GM19240 (cell line): ENCODE measurements around the gene HEATR3.

Experiments used
- DNase-seq: peaks from one replicate; pipeline ENCODE4 v3.0.0; 2011; ENCODE audit warnings: low spot score; ENCODE audit not compliant: insufficient read length

Gene HEATR3

GRCh38 chr16:50058091-50058771 is 7.5 kb upstream of the HEATR3 start:
- DNase-seq, result no peak

GRCh38 chr16:50059111-50059510 is 6.7 kb upstream of the HEATR3 start:
- DNase-seq, result no peak

GRCh38 chr16:50059669-50060068 is 6.1 kb upstream of the HEATR3 start:
- DNase-seq, result no peak

GRCh38 chr16:50061326-50061725 is 4.4 kb upstream of the HEATR3 start:
- no peak for DNase-seq

- no peak for DNase-seq
Measured at GRCh38 chr16:50065241-50065623, 538 bp upstream of the HEATR3 start.

- no peak for DNase-seq
Measured at GRCh38 chr16:50066482-50067289, 916 bp downstream of the HEATR3 start.

- DNase-seq, result no peak
Measured at GRCh38 chr16:50067290-50067853, 1.6 kb downstream of the HEATR3 start.

- no peak for DNase-seq
Measured at GRCh38 chr16:50068550-50068949, 2.8 kb downstream of the HEATR3 start.

- DNase-seq, result no peak
Measured at GRCh38 chr16:50069060-50069459, 3.3 kb downstream of the HEATR3 start.

GRCh38 chr16:50071075-50071671 is 5.4 kb downstream of the HEATR3 start:
- DNase-seq, result no peak

- no peak for DNase-seq
Measured at GRCh38 chr16:50072730-50073129, 7.0 kb downstream of the HEATR3 start.

- no peak for DNase-seq
Measured at GRCh38 chr16:50079397-50080140, 13.8 kb downstream of the HEATR3 start.

- no peak for DNase-seq
Measured at GRCh38 chr16:50081428-50082018, 15.8 kb downstream of the HEATR3 start.

- no peak for DNase-seq
Measured at GRCh38 chr16:50083996-50084395, 18.2 kb downstream of the HEATR3 start.

GRCh38 chr16:50086176-50086575 is 20.4 kb downstream of the HEATR3 start:
- no peak for DNase-seq

- DNase-seq, result no peak
Measured at GRCh38 chr16:50088302-50088701, 22.5 kb downstream of the HEATR3 start.

GRCh38 chr16:50092891-50093290 is 27.1 kb downstream of the HEATR3 start:
- no peak for DNase-seq

GRCh38 chr16:50093607-50094539 is 28.1 kb downstream of the HEATR3 start:
- DNase-seq, result no peak

- DNase-seq, result no peak
Measured at GRCh38 chr16:50096791-50097190, 31.0 kb downstream of the HEATR3 start.
